NCI-H1436 treated with DMSO at 0.1 percent for 48 hours (cell line): ENCODE data around the gene GRK3.
"Not testable (repeated sequence)": the region's sequence is repeated elsewhere in the genome, so short reads cannot be mapped to it uniquely, and the experiment has no call there.

Experiments
- DNase-seq: peaks from one replicate; lab custom pipeline; 2025; lab: John Stamatoyannopoulos, UW

Gene GRK3

GRCh38 chr22:25698978-25699377 is 134.5 kb downstream of the GRK3 start:
- no peak for DNase-seq

GRCh38 chr22:25701056-25701780 is 136.7 kb downstream of the GRK3 start:
- no peak for DNase-seq

DNA sequence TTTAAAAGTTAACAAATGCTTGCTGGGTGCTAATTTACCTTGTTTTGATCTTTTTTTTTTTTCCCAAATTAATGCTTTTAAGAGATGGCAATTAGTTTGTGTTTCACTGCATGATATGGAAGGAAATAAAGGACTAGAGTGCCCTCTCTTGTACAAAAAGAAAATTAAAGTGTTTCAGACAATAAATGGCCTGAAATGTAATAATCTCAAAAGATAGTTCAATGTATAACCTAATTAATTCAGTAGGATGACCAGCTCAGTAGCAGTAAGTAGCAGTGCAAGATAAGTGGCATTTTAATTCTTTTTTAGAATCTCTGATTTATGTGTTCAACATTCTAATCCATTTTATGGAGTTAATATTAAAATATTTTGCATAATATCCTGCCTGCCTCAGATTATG is 137.6 kb downstream of the GRK3 start:
- no peak for DNase-seq

GRCh38 chr22:25702571-25703167 is 138.2 kb downstream of the GRK3 start:
- DNase-seq: no peak

DNA sequence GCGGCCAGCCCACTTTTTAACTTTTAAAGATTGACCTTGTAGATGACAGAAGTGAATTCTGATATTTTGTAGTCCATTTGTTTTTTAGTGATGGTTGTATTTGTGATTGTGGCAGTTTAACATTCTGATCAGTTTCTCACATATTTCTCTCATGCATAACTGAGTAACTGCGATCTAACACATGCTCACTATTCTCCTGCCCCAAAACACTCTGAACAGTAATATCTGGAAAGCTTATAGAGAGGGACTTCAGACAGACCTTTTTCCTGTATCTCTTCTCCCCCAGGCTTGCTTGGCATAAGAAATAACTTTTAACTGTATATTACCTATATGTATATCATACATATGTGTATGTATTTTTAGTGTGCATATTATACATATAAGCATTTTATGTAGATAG is 140.2 kb downstream of the GRK3 start:
- no peak for DNase-seq

DNA sequence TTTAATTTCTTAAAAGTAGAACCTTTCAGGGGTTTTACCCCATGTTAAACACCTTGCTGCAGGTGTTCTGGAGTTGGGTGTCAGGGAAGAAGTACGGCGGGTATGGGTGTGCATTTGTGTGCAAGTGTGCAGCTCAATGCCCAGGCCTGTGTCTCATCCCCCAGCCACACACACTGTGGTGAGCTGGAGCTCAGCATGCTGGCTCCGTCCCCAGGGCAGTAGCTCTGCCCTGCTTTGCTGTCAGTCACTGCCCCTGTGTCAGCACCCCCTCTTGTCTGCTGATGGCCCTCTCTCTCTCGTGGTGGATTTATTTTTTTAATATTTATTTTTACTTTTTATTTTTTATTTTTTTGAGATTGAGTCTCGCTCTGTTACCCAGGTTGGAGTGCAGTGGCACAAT is 141.7 kb downstream of the GRK3 start:
- no peak for DNase-seq

GRCh38 chr22:25708430-25708829 is 144.0 kb downstream of the GRK3 start:
- DNase-seq: not testable (repeated sequence)

DNA sequence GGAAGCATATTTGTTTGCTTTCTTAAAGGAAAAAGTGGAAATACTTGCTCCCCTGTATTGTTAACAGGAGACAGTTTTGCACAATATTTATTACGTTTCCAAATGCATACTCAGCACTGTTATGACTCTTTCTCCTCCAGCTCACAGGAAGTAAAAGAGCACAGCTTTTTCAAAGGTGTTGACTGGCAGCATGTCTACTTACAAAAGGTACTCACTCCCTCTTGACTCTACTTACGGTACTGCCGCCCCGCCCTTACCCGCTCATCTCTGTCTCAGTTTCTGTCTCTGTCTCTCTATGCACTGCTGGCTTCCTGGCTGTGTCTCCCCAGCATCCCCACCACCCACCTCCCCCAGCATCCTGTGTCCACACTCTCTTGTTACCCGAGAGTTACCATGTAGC is 145.3 kb downstream of the GRK3 start:
- DNase-seq: no peak

- DNase-seq: no peak
Observed at GRCh38 chr22:25710501-25710900, 146.0 kb downstream of the GRK3 start.

DNA sequence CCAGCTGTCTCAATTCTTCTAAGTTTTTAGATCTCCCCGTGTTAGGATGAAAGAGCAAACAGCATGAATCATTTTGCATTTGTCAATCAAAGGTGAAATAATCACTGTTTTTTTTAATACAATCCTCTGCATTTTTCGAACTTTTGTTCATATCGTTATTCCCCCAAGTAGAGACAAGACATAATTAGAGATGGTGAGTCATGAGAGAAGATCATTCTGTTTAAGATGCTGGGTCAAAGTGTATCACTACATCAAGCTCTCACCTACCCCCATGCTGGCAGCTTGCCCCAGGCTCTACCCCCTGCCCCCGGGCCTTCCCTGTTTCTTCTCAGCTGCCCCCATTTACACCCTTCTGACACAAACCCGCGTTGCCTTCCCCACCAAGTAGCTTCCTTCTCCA is 147.0 kb downstream of the GRK3 start:
- DNase-seq: no peak

- DNase-seq: no peak
Observed at GRCh38 chr22:25712661-25713400, 148.4 kb downstream of the GRK3 start.

GRCh38 chr22:25714070-25714469 is 149.6 kb downstream of the GRK3 start:
- no peak for DNase-seq

GRCh38 chr22:25714739-25715138 is 150.3 kb downstream of the GRK3 start:
- DNase-seq: no peak

GRCh38 chr22:25716637-25717036 is 152.2 kb downstream of the GRK3 start:
- DNase-seq: no peak

DNA sequence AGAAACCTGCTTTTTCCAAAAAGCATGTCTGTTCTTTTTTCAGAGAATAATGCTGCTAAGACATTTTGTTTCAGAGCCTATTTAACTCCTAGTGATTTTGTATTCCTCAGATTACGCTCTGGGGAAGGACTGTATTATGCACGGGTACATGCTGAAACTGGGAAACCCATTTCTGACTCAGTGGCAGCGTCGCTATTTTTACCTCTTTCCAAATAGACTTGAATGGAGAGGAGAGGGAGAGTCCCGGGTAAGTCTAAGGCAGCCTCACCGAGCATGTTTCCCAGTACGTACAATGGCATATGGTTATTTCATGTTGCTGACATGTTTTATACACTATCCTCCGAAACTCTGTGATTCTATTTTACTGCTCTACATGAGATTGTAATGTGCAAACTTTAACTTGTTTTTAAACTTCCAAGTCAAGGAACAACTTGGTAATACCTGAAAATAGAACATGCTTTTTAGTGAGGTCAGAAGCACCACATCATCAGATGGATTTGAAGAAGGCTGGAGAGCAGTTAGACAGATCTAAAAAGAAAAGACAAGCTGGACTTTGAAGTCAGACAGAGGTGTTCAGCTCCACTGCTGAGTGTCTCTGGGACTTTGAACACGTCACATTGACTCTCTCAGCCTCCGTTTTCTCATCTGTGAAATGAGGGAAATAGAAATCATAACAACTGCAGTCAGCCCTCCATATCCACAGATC is 153.8 kb downstream of the GRK3 start:
- no peak for DNase-seq

GRCh38 chr22:25722223-25722622 is 157.7 kb downstream of the GRK3 start:
- DNase-seq: no peak

DNA sequence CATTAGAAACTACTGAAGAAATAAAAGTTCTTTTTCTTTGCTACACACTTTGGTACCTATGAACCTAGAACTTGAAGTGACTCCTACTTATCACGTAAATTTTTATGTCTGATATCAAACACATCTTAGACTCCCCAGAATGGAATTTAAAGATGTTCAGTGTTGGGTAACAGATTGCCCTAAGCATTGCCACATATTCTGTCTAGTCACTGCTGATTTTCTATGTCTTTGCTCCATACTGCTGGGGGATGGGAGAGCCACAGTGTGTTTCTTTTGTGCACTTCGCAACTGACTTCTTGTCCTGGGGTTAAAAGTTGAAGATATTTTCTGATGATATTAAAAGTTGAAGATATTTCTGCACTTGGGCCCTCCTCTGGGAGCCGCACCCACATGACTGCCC is 158.2 kb downstream of the GRK3 start:
- DNase-seq: no peak

- DNase-seq: no peak
Observed at GRCh38 chr22:25726241-25726640, 161.8 kb downstream of the GRK3 start.

GRCh38 chr22:25728071-25728470 is 163.6 kb downstream of the GRK3 start:
- DNase-seq: no peak

DNA sequence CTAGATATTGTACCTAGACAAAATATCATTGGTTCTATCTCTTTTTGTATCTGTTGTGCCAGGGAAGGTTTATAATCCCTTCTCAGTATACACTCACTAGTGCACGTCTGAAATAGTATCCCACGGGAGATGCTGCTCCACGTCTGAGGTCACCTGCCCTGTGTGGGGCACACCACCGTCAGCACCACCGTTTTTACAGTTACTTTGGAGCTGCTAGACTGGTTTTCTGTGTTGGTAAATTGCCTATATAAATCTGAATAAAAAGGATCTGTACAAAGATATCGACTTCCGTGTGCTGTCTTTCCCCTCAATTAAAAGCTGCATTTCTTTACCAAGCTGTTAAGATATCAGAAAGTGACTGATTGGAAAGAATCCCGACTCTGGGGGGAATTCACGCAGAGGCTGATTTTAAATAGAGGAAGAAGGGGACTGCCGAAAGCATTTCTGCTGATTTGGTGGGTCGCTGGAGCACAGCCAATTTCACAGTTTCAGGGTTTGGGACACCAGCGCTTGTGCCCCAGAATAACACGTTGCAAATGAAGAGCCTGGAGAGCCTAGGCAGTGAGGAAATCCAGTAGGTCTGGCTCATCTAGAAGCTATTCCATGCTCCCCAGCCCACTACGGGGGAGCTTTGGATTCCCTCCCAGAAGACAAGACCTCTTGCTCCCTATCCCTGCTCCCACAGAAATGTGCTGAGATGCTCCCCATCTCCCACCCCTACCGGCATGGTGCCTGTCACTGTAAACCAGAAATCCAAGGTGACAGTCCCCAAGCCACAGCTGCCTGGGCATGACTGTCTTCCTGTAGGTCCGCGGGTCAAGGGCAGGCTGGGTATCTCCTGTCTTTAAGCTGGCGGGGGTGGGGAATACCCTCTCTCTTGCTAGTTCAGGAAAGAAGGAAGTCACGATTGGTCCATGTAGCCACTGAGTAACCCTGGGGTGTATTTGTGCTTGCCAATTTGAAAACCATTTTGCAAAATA is 164.8 kb downstream of the GRK3 start:
- no peak for DNase-seq

- no peak for DNase-seq
Observed at GRCh38 chr22:25735650-25736049, 171.2 kb downstream of the GRK3 start.
